ENCODE data around the gene PIANP. TPM values are rescaled to one million over a fixed set of nuclear protein-coding genes. Genes with fewer than 3 reads are reported as not detected.

PIANP gene
- total RNA-seq, 3 donors from 2014 or later (not counting 1 experiment from before 2014, with no cell fraction given), result not detected

DNA sequence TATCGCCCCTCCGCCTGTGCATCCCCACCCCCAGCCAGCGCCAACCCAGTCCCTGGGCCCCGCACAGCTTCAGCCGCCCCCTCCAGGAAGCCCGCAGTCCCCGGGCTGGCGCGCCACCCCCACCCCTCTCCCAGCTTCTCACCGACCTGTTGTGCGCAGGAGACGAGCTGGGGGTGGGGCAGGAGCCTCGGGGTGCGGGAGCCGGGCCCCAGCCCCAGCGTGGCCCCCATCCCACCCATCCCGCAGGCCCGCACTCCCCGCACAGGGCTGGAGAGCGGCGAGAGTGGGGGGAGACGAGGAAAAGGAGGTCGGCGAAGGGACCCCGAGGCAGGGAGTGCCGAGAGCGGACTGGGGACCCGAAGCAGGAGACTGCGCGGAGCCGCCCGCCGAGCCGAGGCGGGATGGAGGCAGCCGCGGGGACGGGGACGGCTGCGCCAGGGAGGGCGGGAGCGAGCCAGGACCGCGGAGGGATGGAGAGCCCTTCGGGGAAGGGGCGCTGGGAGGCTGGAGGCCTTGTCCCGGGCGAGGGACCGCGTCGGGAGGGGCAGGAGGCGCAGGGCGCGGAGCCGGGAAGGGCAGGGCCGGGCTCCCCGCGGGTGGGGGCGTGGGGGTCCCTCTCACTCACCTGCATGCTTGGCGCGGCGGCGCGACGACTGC is 498 bp downstream of the PIANP start:
- intact Hi-C loops (cut with micrococcal nuclease), result no loop called here
- H3K27ac ChIP-seq (ENCODE audit: low read length), result no peak overlapping the region

DNA sequence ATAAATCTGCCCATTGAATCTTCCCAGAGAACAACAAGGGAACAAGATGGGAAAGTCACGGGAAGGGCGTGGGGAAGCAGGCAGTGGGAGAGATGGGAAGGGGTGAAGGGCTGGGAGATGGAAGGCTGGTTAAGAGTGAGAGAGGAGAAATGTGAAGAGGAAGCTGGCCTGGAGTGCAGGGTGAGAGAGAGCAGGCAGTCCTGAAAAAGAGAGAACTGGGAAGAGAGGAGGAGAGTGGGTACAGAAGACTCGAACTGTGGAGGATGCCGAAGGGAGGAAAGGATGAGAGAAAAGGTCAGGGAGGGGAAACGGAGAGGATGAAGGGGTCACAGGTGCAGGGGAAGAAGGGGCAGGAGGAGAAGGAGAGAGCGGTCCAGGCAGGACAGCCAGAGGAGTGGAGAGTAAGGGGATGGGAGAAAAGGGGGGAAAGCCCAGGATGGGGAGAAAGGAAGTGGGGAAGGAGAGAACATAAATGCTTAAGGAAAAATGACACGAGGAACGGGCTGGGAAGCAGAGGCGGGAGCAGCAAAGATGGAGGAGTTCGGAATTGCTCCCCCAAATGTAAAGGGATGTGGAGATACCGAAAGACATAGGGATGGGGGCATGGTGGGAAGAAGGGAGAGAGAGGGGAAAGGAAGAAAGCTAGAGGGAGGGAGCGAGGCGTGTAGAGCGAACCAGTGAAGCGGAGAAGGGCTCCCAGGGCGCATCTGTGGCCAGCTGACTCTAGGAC is 1.2 kb downstream of the PIANP start:
- Histone ChIP-seq H3K27me3 (ENCODE audit: control insufficient read depth, insufficient read depth, low read length) (peaks cover 26% of the 10 kb centered on the region), H3K27ac (ENCODE audit: low read length) (no peak overlapping the region), H3K4me1 (ENCODE audit: control insufficient read depth, insufficient read depth, low read length) (peaks cover 24% of the 10 kb centered on the region), H3K9me3 (ENCODE audit: control insufficient read depth, insufficient read depth, low read length) (no peaks in the 10 kb centered on the region), H3K4me3 (ENCODE audit: low read length) (no peak overlapping the region), H3K36me3 (ENCODE audit: control insufficient read depth, insufficient read depth, low read length) (no peaks in the 10 kb centered on the region)
- H3K4me3 Mint-ChIP-seq, result peak overlapping the region; percentile 28
- peaks cover 63 to 68% of the 10 kb centered on the region in 2 donors for H3K27me3 Mint-ChIP-seq (ENCODE audit: low read depth in 2 of 2)
- TF ChIP-seq, protein P1, sequence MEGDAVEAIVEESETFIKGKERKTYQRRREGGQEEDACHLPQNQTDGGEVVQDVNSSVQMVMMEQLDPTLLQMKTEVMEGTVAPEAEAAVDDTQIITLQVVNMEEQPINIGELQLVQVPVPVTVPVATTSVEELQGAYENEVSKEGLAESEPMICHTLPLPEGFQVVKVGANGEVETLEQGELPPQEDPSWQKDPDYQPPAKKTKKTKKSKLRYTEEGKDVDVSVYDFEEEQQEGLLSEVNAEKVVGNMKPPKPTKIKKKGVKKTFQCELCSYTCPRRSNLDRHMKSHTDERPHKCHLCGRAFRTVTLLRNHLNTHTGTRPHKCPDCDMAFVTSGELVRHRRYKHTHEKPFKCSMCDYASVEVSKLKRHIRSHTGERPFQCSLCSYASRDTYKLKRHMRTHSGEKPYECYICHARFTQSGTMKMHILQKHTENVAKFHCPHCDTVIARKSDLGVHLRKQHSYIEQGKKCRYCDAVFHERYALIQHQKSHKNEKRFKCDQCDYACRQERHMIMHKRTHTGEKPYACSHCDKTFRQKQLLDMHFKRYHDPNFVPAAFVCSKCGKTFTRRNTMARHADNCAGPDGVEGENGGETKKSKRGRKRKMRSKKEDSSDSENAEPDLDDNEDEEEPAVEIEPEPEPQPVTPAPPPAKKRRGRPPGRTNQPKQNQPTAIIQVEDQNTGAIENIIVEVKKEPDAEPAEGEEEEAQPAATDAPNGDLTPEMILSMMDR (IDR thresholded peaks at IDR 0.05), result no peak
- H3K36me3 Mint-ChIP-seq, result no peaks in the 10 kb centered on the region
- WGBS (ENCODE audit: insufficient coverage), result 37% methylated on average over 16 of the region's 16 CpGs
- intact Hi-C loops (cut with micrococcal nuclease), result no loop called here
- DNase-seq (no peak), ATAC-seq (no peak)
- H3K27ac Mint-ChIP-seq, result no peak overlapping the region
- no peaks in the 10 kb centered on the region for H3K9me3 Mint-ChIP-seq
- H3K4me1 Mint-ChIP-seq, result peaks cover 0 to 16% of the 10 kb centered on the region in 2 donors

More for the DNA sequence above, 498 bp downstream of the PIANP start:
- ATAC-seq (peak in 1 of 3 donors; percentile 35), DNase-seq (peak in 1 of 2 donors; percentile 38)
- Histone ChIP-seq H3K4me1 (ENCODE audit: control insufficient read depth, insufficient read depth, low read length) (peaks cover 24% of the 10 kb centered on the region), H3K4me3 (ENCODE audit: low read length) (no peak overlapping the region), H3K36me3 (ENCODE audit: control insufficient read depth, insufficient read depth, low read length) (no peaks in the 10 kb centered on the region), H3K9me3 (ENCODE audit: control insufficient read depth, insufficient read depth, low read length) (no peaks in the 10 kb centered on the region), H3K27me3 (ENCODE audit: control insufficient read depth, insufficient read depth, low read length) (peaks cover 26% of the 10 kb centered on the region)
- peak overlapping the region; percentile 28 for H3K4me3 Mint-ChIP-seq
- H3K4me1 Mint-ChIP-seq, result peaks cover 0 to 13% of the 10 kb centered on the region in 2 donors
- H3K36me3 Mint-ChIP-seq, result no peaks in the 10 kb centered on the region
- WGBS (ENCODE audit: insufficient coverage), result 1% methylated on average over 63 of the region's 65 CpGs
- H3K9me3 Mint-ChIP-seq, result no peaks in the 10 kb centered on the region
- TF ChIP-seq, protein P1 (IDR thresholded peaks at IDR 0.05), result no peak
- H3K27ac Mint-ChIP-seq, result no peak overlapping the region
- H3K27me3 Mint-ChIP-seq (ENCODE audit: low read depth in 2 of 2), result peaks cover 69 to 71% of the 10 kb centered on the region in 2 donors

- TF ChIP-seq, protein P1 (IDR thresholded peaks at IDR 0.05), result no peak
- H3K36me3 ChIP-seq (ENCODE audit: control insufficient read depth, insufficient read depth, low read length), result no peaks in the 10 kb centered on the region
- DNase-seq, result no peak
- 77% methylated on average over 7 of the region's 8 CpGs for WGBS (ENCODE audit: insufficient coverage)
- H3K9me3 ChIP-seq (ENCODE audit: control insufficient read depth, insufficient read depth, low read length), result no peaks in the 10 kb centered on the region
- H3K27ac Mint-ChIP-seq, result no peak overlapping the region
- no peak overlapping the region for H3K27ac ChIP-seq (ENCODE audit: low read length)
- H3K36me3 Mint-ChIP-seq, result no peaks in the 10 kb centered on the region
- peaks cover 24% of the 10 kb centered on the region for H3K27me3 ChIP-seq (ENCODE audit: control insufficient read depth, insufficient read depth, low read length)
- no peak overlapping the region for H3K4me3 Mint-ChIP-seq
- peaks cover 24% of the 10 kb centered on the region for H3K4me1 ChIP-seq (ENCODE audit: control insufficient read depth, insufficient read depth, low read length)
- peaks cover 0 to 19% of the 10 kb centered on the region in 2 donors for H3K4me1 Mint-ChIP-seq
- intact Hi-C loops (cut with micrococcal nuclease), result no loop called here
- H3K4me3 ChIP-seq (ENCODE audit: low read length), result no peak overlapping the region
- ATAC-seq, result no peak
- no peaks in the 10 kb centered on the region for H3K9me3 Mint-ChIP-seq
- peaks cover 58 to 62% of the 10 kb centered on the region in 2 donors for H3K27me3 Mint-ChIP-seq (ENCODE audit: low read depth in 2 of 2)
Observed at GRCh38 chr12:6698352-6699046, 2.1 kb downstream of the PIANP start.

All from natural killer cell (primary cell).